ENCODE results near the gene TNS4. TPM values are rescaled to one million over a fixed set of nuclear protein-coding genes. Genes with fewer than 3 reads are reported as not detected.

Gene TNS4
- total RNA-seq, 1 donor from 2014 or later, result not detected

GRCh38 chr17:40493697-40494096 lies 7.7 kb downstream of the TNS4 start:
- Histone ChIP-seq H3K9ac (no peak overlapping the region), H3K4me1 (peaks cover 13% of the 10 kb centered on the region), H3K36me3 (no peaks in the 10 kb centered on the region), H3F3A (ENCODE audit: low read depth) (no peaks in the 10 kb centered on the region), H4K20me1 (ENCODE audit: low read depth) (no peaks in the 10 kb centered on the region), H3K9me3 (ENCODE audit: low read depth) (no peaks in the 10 kb centered on the region), H3K27me3 (no peaks in the 10 kb centered on the region), H3K79me2 (ENCODE audit: low read depth) (no peaks in the 10 kb centered on the region), H3K4me3 (no peak overlapping the region), H3K4me2 (no peak overlapping the region), H2AFZ (replicated peaks) (no peak overlapping the region), H3K27ac (no peak overlapping the region)
- Mint-ChIP-seq H3K4me1 (peaks cover 15% of the 10 kb centered on the region), H3K4me3 (no peak overlapping the region), H3K27me3 (ENCODE audit: insufficient read depth, low read depth) (peaks cover 6% of the 10 kb centered on the region), H3K36me3 (no peaks in the 10 kb centered on the region), H3K27ac (no peak overlapping the region), H3K9me3 (no peaks in the 10 kb centered on the region)
- no peak for DNase-seq (ENCODE audit: low spot score)
- no peak for TF ChIP-seq EZH2 (IDR thresholded peaks at IDR 0.05)
- TF ChIP-seq, protein P1, sequence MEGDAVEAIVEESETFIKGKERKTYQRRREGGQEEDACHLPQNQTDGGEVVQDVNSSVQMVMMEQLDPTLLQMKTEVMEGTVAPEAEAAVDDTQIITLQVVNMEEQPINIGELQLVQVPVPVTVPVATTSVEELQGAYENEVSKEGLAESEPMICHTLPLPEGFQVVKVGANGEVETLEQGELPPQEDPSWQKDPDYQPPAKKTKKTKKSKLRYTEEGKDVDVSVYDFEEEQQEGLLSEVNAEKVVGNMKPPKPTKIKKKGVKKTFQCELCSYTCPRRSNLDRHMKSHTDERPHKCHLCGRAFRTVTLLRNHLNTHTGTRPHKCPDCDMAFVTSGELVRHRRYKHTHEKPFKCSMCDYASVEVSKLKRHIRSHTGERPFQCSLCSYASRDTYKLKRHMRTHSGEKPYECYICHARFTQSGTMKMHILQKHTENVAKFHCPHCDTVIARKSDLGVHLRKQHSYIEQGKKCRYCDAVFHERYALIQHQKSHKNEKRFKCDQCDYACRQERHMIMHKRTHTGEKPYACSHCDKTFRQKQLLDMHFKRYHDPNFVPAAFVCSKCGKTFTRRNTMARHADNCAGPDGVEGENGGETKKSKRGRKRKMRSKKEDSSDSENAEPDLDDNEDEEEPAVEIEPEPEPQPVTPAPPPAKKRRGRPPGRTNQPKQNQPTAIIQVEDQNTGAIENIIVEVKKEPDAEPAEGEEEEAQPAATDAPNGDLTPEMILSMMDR (IDR thresholded peaks at IDR 0.05), result no peak
- TF ChIP-seq EZH2phosphoT487 (IDR thresholded peaks at IDR 0.05), result no peak

DNA sequence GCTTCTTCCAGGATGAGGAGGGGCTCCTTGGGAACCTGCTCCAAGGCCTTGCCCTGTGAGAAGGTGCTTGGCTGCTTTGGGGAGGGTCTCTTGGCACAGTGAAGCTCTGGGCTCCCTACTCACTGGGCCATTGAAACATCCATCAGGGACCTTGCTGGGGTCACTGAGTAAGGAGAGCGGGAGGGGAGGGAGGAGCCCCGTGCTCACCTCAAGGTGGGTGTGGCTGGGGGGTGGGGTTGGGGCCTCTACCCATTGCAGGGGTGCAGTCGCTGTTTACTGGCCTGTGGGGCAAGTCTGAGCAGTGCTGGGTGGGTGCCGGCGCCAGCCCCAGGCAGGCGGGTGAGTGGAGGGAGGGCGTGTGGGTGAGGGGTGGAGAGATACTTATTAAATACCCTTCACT lies 9.9 kb downstream of the TNS4 start:
- Histone ChIP-seq H3K27ac (no peak overlapping the region), H3K9ac (no peak overlapping the region), H3K9me3 (ENCODE audit: low read depth) (no peaks in the 10 kb centered on the region), H3K4me3 (no peak overlapping the region), H3K4me1 (peaks cover 13% of the 10 kb centered on the region), H4K20me1 (ENCODE audit: low read depth) (no peaks in the 10 kb centered on the region), H3F3A (ENCODE audit: low read depth) (no peaks in the 10 kb centered on the region), H3K27me3 (no peaks in the 10 kb centered on the region), H3K4me2 (no peak overlapping the region), H2AFZ (replicated peaks) (no peak overlapping the region), H3K36me3 (no peaks in the 10 kb centered on the region), H3K79me2 (ENCODE audit: low read depth) (no peaks in the 10 kb centered on the region)
- Mint-ChIP-seq H3K4me1 (peaks cover 15% of the 10 kb centered on the region), H3K36me3 (no peaks in the 10 kb centered on the region), H3K4me3 (no peak overlapping the region), H3K27ac (peak overlapping the region; percentile 78), H3K9me3 (no peaks in the 10 kb centered on the region), H3K27me3 (ENCODE audit: insufficient read depth, low read depth) (peaks cover 6% of the 10 kb centered on the region)
- DNase-seq (ENCODE audit: low spot score), result no peak
- TF ChIP-seq EZH2 (IDR thresholded peaks at IDR 0.05) (no peak), EZH2phosphoT487 (IDR thresholded peaks at IDR 0.05) (no peak)
- TF ChIP-seq, protein P1 (IDR thresholded peaks at IDR 0.05), result no peak

GRCh38 chr17:40490982-40491381 lies 10.4 kb downstream of the TNS4 start:
- Histone ChIP-seq H3K27me3 (no peaks in the 10 kb centered on the region), H3F3A (ENCODE audit: low read depth) (no peaks in the 10 kb centered on the region), H3K27ac (no peak overlapping the region), H4K20me1 (ENCODE audit: low read depth) (no peaks in the 10 kb centered on the region), H3K9me3 (ENCODE audit: low read depth) (no peaks in the 10 kb centered on the region), H3K4me3 (no peak overlapping the region), H3K9ac (no peak overlapping the region), H3K36me3 (no peaks in the 10 kb centered on the region), H3K4me2 (peak overlapping the region; percentile 38), H3K79me2 (ENCODE audit: low read depth) (no peaks in the 10 kb centered on the region), H2AFZ (replicated peaks) (peak overlapping the region; percentile 43), H3K4me1 (peaks cover 13% of the 10 kb centered on the region)
- Mint-ChIP-seq H3K4me1 (peaks cover 15% of the 10 kb centered on the region), H3K27ac (peak overlapping the region; percentile 78), H3K27me3 (ENCODE audit: insufficient read depth, low read depth) (peaks cover 6% of the 10 kb centered on the region), H3K36me3 (no peaks in the 10 kb centered on the region), H3K4me3 (no peak overlapping the region), H3K9me3 (no peaks in the 10 kb centered on the region)
- no peak for DNase-seq (ENCODE audit: low spot score)
- no peak for TF ChIP-seq EZH2phosphoT487 (IDR thresholded peaks at IDR 0.05)
- TF ChIP-seq, protein P1 (IDR thresholded peaks at IDR 0.05), result no peak
- no peak for TF ChIP-seq EZH2 (IDR thresholded peaks at IDR 0.05)
